Ovary (tissue), 3 donors: Measurements from ENCODE around the gene ZNF214.

Experiments
- CTCF ChIP-seq, 3 donors: fragments of 450-650 bp in 2 of 3; fragments of 200-600 bp in 1 of 3; IDR thresholded peaks; one replicate each; pipeline versions ENCODE4 v1.5.1 to v1.8.0; 2016 to 2022; ENCODE audit warnings: antibody characterized with exemption in 3 of 3, mild to moderate bottlenecking in 1 of 3
- POLR2A ChIP-seq: fragments of 450-650 bp; IDR thresholded peaks from one replicate; pipeline ENCODE4 v1.6.1; 2017; ENCODE audit warnings: antibody characterized with exemption, mild to moderate bottlenecking, moderate library complexity
- donor health status: DM: no; HTN: no; CAD: no.

DNA sequence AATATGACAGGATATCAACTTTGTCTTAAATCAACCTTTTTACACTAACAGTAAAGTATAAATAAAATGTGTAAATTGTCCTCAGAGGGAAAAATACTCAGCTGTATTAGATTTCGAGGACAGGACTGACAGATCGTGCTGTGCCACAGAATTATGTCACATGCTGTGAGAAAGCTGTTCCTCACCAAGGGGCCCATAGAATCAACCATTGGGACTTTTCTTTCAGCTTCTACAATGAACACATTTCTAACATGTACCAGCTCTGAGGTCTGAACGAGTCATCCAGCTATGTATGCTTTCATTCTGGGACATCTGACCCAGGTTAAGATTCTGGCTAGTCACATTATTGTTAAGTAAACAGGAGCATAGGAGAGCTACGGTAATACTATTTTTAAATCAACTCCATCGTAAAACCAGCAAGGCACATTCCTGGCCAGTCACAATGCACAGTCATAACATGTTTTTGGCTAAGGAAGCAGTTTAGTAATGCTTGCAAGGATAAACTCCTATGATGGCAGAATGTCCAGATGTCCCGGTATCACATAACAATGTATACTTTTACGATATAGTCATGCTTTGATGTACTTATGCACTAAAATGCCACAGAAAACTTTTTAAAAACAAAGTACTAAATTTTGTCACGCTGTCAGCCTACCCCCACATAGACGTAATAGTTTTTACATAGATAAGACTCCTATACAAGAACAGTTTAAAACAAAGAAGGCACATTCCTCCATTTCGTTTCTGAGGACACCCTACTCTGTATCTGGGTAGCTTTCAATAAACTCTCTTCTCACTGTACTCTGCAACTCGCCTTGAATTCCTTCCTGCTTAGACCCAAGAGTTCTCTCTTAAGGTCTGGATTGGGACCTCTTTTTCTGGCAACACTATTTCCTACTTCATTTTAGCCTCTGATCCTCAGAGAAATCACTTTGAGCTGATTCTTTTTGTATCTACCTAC lies 27.4 kb downstream of the ZNF214 start:
- no peak for TF ChIP-seq POLR2A
- no peak for TF ChIP-seq CTCF (IDR thresholded peaks at IDR 0.05)
